IMR-90 (cell line): Measurements from ENCODE around the gene SSH2. TPM values are rescaled to one million over a fixed set of nuclear protein-coding genes. Genes with fewer than 3 reads are reported as not detected.

Experiments used
- ATAC-seq: fragments of 200-7000 bp; cut with Tn5 transposase; 2 replicates; pipeline ENCODE4 v1.9.1; 2020; ENCODE audit warnings: low read depth, mild to moderate bottlenecking, moderate library complexity
- BruUV-seq: library from RNA; stranded (reverse); fragments of 400-500 nt; replicated peaks from 2 replicates; lab custom pipeline; 2021; lab: Mats Ljungman, UMichigan
- CTCF ChIA-PET: fragments of 300-600 bp; formaldehyde crosslinking; extraction: SDS; loops from one replicate; lab custom pipeline; 2021; ENCODE audit warnings: antibody characterized with exemption; lab: Yijun Ruan, JAX
- POLR2A ChIA-PET: fragments of 300-600 bp; sonication (Branson Sonifier 250); formaldehyde crosslinking; loops from one replicate; lab custom pipeline; 2022; ENCODE audit warnings: antibody characterized with exemption; ENCODE audit not compliant: unreplicated experiment; lab: Charles Lee
- DNase-seq: peaks from one replicate; pipeline ENCODE4 v3.0.0; 2013
- H2AFZ ChIP-seq: replicated peaks from 2 replicates; pipeline ENCODE3; 2013; ENCODE audit warnings: low read length, mild to moderate bottlenecking; ENCODE audit not compliant: poor library complexity
- H2AK5ac ChIP-seq: 2 replicates; pipeline ENCODE4 v1.6.1; 2013; ENCODE audit warnings: low read depth, low read length, inconsistent platforms
- H2AK9ac ChIP-seq: replicated peaks from 2 replicates; pipeline ENCODE3; 2013; ENCODE audit warnings: mild to moderate bottlenecking, low read depth, low read length, moderate library complexity; ENCODE audit not compliant: poor library complexity
- H2BK120ac ChIP-seq: 2 replicates; pipeline ENCODE4 v1.6.1; 2013; ENCODE audit warnings: low read depth, low read length, inconsistent platforms
- H2BK15ac ChIP-seq: 3 replicates; pipeline ENCODE4 v1.6.1; 2013; ENCODE audit warnings: low read depth, low read length, inconsistent platforms
- H2BK20ac ChIP-seq: 2 replicates; pipeline ENCODE4 v1.6.1; 2013; ENCODE audit warnings: low read depth, mild to moderate bottlenecking, inconsistent platforms, low read length, moderate library complexity
- H2BK5ac ChIP-seq: 2 replicates; pipeline ENCODE4 v1.6.1; 2013; ENCODE audit warnings: mild to moderate bottlenecking, low read depth, low read length, inconsistent platforms; ENCODE audit not compliant: poor library complexity, severe bottlenecking
- H3K14ac ChIP-seq: replicated peaks from 2 replicates; pipeline ENCODE4 v1.6.1; 2013; ENCODE audit warnings: low read depth, low read length, inconsistent platforms
- H3K18ac ChIP-seq: 2 replicates; pipeline ENCODE4 v1.6.1; 2013; ENCODE audit warnings: low read depth, low read length, control low read depth
- H3K23ac ChIP-seq: 2 replicates; pipeline ENCODE4 v1.6.1; 2013; ENCODE audit warnings: low read depth, low read length, inconsistent platforms
- H3K27ac ChIP-seq: 2 replicates; pipeline ENCODE4 v1.5.1; 2013; ENCODE audit warnings: mild to moderate bottlenecking, control low read depth, low read length; ENCODE audit not compliant: insufficient read depth
- H3K27me3 ChIP-seq: 2 replicates; pipeline ENCODE4 v1.6.1; 2013; ENCODE audit warnings: low read length; ENCODE audit not compliant: control insufficient read depth, insufficient read depth
- H3K36me3 ChIP-seq: 2 replicates; pipeline ENCODE4 v1.6.1; 2013; ENCODE audit warnings: low read length, mixed read lengths; ENCODE audit not compliant: control insufficient read depth, insufficient read depth
- H3K4ac ChIP-seq: 2 replicates; pipeline ENCODE4 v1.6.1; 2013; ENCODE audit warnings: low read depth, low read length, inconsistent platforms
- H3K4me1 ChIP-seq: 2 replicates; pipeline ENCODE4 v1.6.1; 2013; ENCODE audit warnings: low read length, mixed read lengths; ENCODE audit not compliant: control insufficient read depth, insufficient read depth
- H3K4me2 ChIP-seq: 2 replicates; pipeline ENCODE4 v1.6.1; 2013; ENCODE audit warnings: low read depth, mild to moderate bottlenecking, control low read depth, low read length, moderate library complexity
- H3K4me3 ChIP-seq: 2 replicates; pipeline ENCODE4 v1.5.1; 2013; ENCODE audit warnings: low read depth, mild to moderate bottlenecking, control low read depth, low read length, moderate library complexity; ENCODE audit not compliant: insufficient read depth
- H3K56ac ChIP-seq: 2 replicates; pipeline ENCODE4 v1.6.1; 2013; ENCODE audit warnings: low read length, inconsistent platforms; ENCODE audit not compliant: insufficient read depth; ENCODE audit errors: extremely low read depth
- H3K79me1 ChIP-seq, 2 experiments: 2 replicates each; pipeline ENCODE4 v1.6.1; 2013; ENCODE audit warnings: low read length in 2 of 2, inconsistent platforms in 1 of 2, low read depth in 1 of 2
- H3K9ac ChIP-seq: 2 replicates; pipeline ENCODE4 v1.6.1; 2013; ENCODE audit warnings: low read depth, low read length, control low read depth
- H3K9me1 ChIP-seq: 2 replicates; pipeline ENCODE4 v1.6.1; 2013; ENCODE audit warnings: low read length, inconsistent platforms; ENCODE audit not compliant: insufficient read depth
- H3K9me3 ChIP-seq: 2 replicates; pipeline ENCODE4 v1.6.1; 2013; ENCODE audit warnings: low read length; ENCODE audit not compliant: control insufficient read depth, insufficient read depth
- H4K20me1 ChIP-seq: 2 replicates; pipeline ENCODE4 v1.6.1; 2013; ENCODE audit warnings: low read length, inconsistent platforms; ENCODE audit not compliant: insufficient read depth
- H4K5ac ChIP-seq: 2 replicates; pipeline ENCODE4 v1.6.1; 2013; ENCODE audit warnings: mild to moderate bottlenecking, low read depth, low read length, control low read depth
- H4K8ac ChIP-seq, 2 experiments: 2 replicates each; pipeline ENCODE4 v1.6.1; 2013; ENCODE audit warnings: low read depth in 2 of 2, low read length in 2 of 2, control low read depth in 1 of 2, inconsistent platforms in 1 of 2
- H4K91ac ChIP-seq: 2 replicates; pipeline ENCODE4 v1.6.1; 2013; ENCODE audit warnings: low read depth, low read length, inconsistent platforms; ENCODE audit not compliant: insufficient read depth
- BHLHE40 ChIP-seq: fragments of 150-350 bp; IDR thresholded peaks from 2 replicates; pipeline ENCODE4 v1.6.1; 2016; ENCODE audit warnings: mild to moderate bottlenecking, low read depth, low read length
- CEBPB ChIP-seq: IDR thresholded peaks from 2 replicates; pipeline ENCODE4 v1.6.1; 2012; ENCODE audit warnings: low read depth, low read length, improper control_type of control experiment
- CHD1 ChIP-seq: IDR thresholded peaks from 2 replicates; pipeline ENCODE4 v1.6.1; 2012; ENCODE audit warnings: low read depth, low read length, improper control_type of control experiment
- FOS ChIP-seq: fragments of 150-350 bp; IDR thresholded peaks from 2 replicates; pipeline ENCODE4 v1.6.1; 2016; ENCODE audit warnings: low read depth, low read length
- MAFK ChIP-seq: IDR thresholded peaks from 2 replicates; pipeline ENCODE4 v1.6.1; 2012; ENCODE audit warnings: low read depth, low read length, improper control_type of control experiment
- MAZ ChIP-seq: IDR thresholded peaks from 2 replicates; pipeline ENCODE4 v1.6.1; 2012; ENCODE audit warnings: low read depth, mild to moderate bottlenecking, low read length, improper control_type of control experiment, moderate library complexity, borderline replicate concordance
- MXI1 ChIP-seq: IDR thresholded peaks from 2 replicates; pipeline ENCODE4 v1.6.1; 2012; ENCODE audit warnings: low read depth, mild to moderate bottlenecking, low read length, moderate library complexity, borderline replicate concordance
- NFE2L2 ChIP-seq: fragments of 150-350 bp; IDR thresholded peaks from 2 replicates; pipeline ENCODE4 v1.6.1; 2016; ENCODE audit warnings: low read depth, mild to moderate bottlenecking, low read length
- POLR2A ChIP-seq: IDR thresholded peaks from 2 replicates; pipeline ENCODE4 v1.6.1; 2012; ENCODE audit warnings: mild to moderate bottlenecking, low read depth, low read length
- RAD21 ChIP-seq: IDR thresholded peaks from 2 replicates; pipeline ENCODE4 v1.6.1; 2012; ENCODE audit warnings: low read length, improper control_type of control experiment
- RCOR1 ChIP-seq: IDR thresholded peaks from 2 replicates; pipeline ENCODE4 v1.6.1; 2012; ENCODE audit warnings: mild to moderate bottlenecking, low read length, improper control_type of control experiment; ENCODE audit not compliant: insufficient replicate concordance
- RFX5 ChIP-seq: IDR thresholded peaks from 2 replicates; pipeline ENCODE4 v1.8.0; 2012; ENCODE audit warnings: low read depth, mild to moderate bottlenecking, low read length, moderate library complexity
- SMC3 ChIP-seq: fragments of 150-350 bp; IDR thresholded peaks from 2 replicates; pipeline ENCODE4 v1.6.1; 2016; ENCODE audit warnings: low read depth, mild to moderate bottlenecking, antibody characterized with exemption, low read length, moderate library complexity
- dilution Hi-C: fragments of 300-500 bp; cut with HindIII; formaldehyde crosslinking; loops from one replicate; pipeline ENCODE4 v1.14.3; 2018; ENCODE audit warnings: low sequenced_read_pairs; ENCODE audit not compliant: unreplicated experiment
- in situ Hi-C: fragments of 300-500 bp; cut with MboI; formaldehyde crosslinking; loops from 3 replicates; pipeline ENCODE4 v1.14.3; 2019; ENCODE audit warnings: low sequenced_read_pairs, inconsistent platforms, mixed read lengths
- intact Hi-C: fragments of 100-400 bp; cut with micrococcal nuclease; formaldehyde crosslinking; loops from 2 replicates; pipeline ENCODE4 v1.10.0; 2022
- polyA plus RNA-seq, 3 experiments: library from polyadenylated mRNA; depleted of rRNA; stranded (reverse); fragments of >200 nt; gene quantifications; 2 replicates each; pipeline ENCODE4 v1.2.3, GENCODE V29; 2012; ENCODE audit warnings: low replicate concordance in 1 of 3
- total RNA-seq: library from RNA; depleted of rRNA; stranded (reverse); fragments of >200 nt; gene quantifications from 2 replicates; pipeline ENCODE4 v1.2.3, GENCODE V29; 2012
- TF ChIP-seq, protein P1 (sequence below): fragments of 150-350 bp; IDR thresholded peaks from 2 replicates; pipeline ENCODE4 v1.6.1; 2017; ENCODE audit warnings: mild to moderate bottlenecking, antibody characterized with exemption, low read length, low read depth
- TF ChIP-seq, protein P2 (sequence below): conservative IDR thresholded peaks from 2 replicates; pipeline ENCODE4 v1.5.1; 2012; ENCODE audit warnings: mild to moderate bottlenecking, low read depth, low read length, improper control_type of control experiment
- TF ChIP-seq, protein P3 (sequence below): fragments of 150-350 bp; IDR thresholded peaks from 2 replicates; pipeline ENCODE4 v1.6.1; 2016; ENCODE audit warnings: low read depth, mild to moderate bottlenecking, low read length, moderate library complexity, borderline replicate concordance

SSH2 gene
- total and polyA plus RNA-seq, 2 of the 4 experiments (the other 2 are of a cell fraction), result 9.3 TPM

DNA sequence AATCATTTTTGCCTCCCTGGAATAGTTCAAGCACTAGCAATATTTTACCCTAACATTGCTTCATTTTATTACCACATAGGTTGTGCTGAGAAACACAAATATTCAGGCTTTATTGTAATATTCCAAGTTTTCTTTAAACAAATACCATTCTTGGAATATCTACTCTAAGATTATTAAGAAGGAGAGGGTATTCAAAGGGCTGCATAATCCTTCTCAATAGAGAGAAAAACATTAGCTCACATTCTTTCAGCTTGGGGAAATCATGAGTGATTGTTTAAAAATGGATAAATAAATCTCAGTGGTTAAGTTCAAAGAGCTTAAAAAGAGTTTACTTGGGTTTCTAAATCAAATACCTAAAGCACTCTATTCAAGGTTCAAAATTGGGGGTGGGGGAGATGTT lies 195.4 kb downstream of the SSH2 start:
- Histone ChIP-seq H3K4me1 (peaks cover 25% of the 10 kb centered on the region), H3K4ac (no peak overlapping the region), H3K9me3 (no peaks in the 10 kb centered on the region), H2AK9ac (no peak overlapping the region), H3K23ac (no peak overlapping the region), H4K8ac (no peak overlapping the region; a peak in 1 of 4 replicates), H3K4me3 (no peak overlapping the region), H2BK20ac (no peak overlapping the region), H3K9me1 (peaks cover 11% of the 10 kb centered on the region; the same call in 1 of the 2 replicates), H2AFZ (no peak overlapping the region), H4K91ac (no peak overlapping the region), H3K79me1 (peaks cover 0 to 11% of the 10 kb centered on the region in 2 experiments; a peak in 3 of 4 replicates), H4K5ac (no peak overlapping the region), H2BK5ac (peak overlapping the region; percentile 92), H2BK15ac (no peak overlapping the region), H3K27ac (peak overlapping the region; percentile 96; the same call in 1 of the 2 replicates), H3K4me2 (peak overlapping the region; percentile 65; the same call in 1 of the 2 replicates), H3K36me3 (no peaks in the 10 kb centered on the region; the same call in 1 of the 2 replicates), H3K14ac (no peak overlapping the region), H3K27me3 (no peaks in the 10 kb centered on the region), H3K18ac (no peak overlapping the region), H3K9ac (no peak overlapping the region), H2AK5ac (no peak overlapping the region), H3K56ac (no peak overlapping the region), H2BK120ac (0 out of 2 replicates have a peak overlapping the region, but pooled peaks have one; percentile 84), H4K20me1 (peaks cover 6% of the 10 kb centered on the region; the same call in 1 of the 2 replicates)
- TF ChIP-seq MAFK (no peak), POLR2A (no peak), RFX5 (no peak), MAZ (no peak), CEBPB (no peak), NFE2L2 (no peak), SMC3 (no peak), CHD1 (no peak), FOS (no peak), RAD21 (no peak), BHLHE40 (no peak), RCOR1 (no peak), MXI1 (no peak)
- TF ChIP-seq, protein P1, sequence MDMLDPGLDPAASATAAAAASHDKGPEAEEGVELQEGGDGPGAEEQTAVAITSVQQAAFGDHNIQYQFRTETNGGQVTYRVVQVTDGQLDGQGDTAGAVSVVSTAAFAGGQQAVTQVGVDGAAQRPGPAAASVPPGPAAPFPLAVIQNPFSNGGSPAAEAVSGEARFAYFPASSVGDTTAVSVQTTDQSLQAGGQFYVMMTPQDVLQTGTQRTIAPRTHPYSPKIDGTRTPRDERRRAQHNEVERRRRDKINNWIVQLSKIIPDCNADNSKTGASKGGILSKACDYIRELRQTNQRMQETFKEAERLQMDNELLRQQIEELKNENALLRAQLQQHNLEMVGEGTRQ, result no peak
- TF ChIP-seq, protein P2, sequence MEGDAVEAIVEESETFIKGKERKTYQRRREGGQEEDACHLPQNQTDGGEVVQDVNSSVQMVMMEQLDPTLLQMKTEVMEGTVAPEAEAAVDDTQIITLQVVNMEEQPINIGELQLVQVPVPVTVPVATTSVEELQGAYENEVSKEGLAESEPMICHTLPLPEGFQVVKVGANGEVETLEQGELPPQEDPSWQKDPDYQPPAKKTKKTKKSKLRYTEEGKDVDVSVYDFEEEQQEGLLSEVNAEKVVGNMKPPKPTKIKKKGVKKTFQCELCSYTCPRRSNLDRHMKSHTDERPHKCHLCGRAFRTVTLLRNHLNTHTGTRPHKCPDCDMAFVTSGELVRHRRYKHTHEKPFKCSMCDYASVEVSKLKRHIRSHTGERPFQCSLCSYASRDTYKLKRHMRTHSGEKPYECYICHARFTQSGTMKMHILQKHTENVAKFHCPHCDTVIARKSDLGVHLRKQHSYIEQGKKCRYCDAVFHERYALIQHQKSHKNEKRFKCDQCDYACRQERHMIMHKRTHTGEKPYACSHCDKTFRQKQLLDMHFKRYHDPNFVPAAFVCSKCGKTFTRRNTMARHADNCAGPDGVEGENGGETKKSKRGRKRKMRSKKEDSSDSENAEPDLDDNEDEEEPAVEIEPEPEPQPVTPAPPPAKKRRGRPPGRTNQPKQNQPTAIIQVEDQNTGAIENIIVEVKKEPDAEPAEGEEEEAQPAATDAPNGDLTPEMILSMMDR, result no peak
- TF ChIP-seq, protein P3, sequence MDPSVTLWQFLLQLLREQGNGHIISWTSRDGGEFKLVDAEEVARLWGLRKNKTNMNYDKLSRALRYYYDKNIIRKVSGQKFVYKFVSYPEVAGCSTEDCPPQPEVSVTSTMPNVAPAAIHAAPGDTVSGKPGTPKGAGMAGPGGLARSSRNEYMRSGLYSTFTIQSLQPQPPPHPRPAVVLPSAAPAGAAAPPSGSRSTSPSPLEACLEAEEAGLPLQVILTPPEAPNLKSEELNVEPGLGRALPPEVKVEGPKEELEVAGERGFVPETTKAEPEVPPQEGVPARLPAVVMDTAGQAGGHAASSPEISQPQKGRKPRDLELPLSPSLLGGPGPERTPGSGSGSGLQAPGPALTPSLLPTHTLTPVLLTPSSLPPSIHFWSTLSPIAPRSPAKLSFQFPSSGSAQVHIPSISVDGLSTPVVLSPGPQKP, result no peak
- intact Hi-C loops (no loop called here), dilution Hi-C loops (no loop called here), in situ Hi-C loops (no loop called here)
- ChIA-PET POLR2A (interaction anchor here (0.6 to 0.9 kb wide), 2 partner anchors 32 to 49 kb away, joined by 5 to 6 read pairs; no protein-coding TSS in a partner anchor), CTCF (interaction anchor here (1.1 kb wide), 1 partner anchor 95 kb away, joined by 3 read pairs; no protein-coding TSS in a partner anchor)
- peak; percentile 81 for ATAC-seq
- peak; percentile 49 for DNase-seq
- no TSS peak for BruUV-seq
